ENCODE data around the gene PXDN.

GRCh38 chr2:1745171-1746023 lies 1.1 kb upstream of the PXDN start:
- TF ChIP-seq, protein P1, sequence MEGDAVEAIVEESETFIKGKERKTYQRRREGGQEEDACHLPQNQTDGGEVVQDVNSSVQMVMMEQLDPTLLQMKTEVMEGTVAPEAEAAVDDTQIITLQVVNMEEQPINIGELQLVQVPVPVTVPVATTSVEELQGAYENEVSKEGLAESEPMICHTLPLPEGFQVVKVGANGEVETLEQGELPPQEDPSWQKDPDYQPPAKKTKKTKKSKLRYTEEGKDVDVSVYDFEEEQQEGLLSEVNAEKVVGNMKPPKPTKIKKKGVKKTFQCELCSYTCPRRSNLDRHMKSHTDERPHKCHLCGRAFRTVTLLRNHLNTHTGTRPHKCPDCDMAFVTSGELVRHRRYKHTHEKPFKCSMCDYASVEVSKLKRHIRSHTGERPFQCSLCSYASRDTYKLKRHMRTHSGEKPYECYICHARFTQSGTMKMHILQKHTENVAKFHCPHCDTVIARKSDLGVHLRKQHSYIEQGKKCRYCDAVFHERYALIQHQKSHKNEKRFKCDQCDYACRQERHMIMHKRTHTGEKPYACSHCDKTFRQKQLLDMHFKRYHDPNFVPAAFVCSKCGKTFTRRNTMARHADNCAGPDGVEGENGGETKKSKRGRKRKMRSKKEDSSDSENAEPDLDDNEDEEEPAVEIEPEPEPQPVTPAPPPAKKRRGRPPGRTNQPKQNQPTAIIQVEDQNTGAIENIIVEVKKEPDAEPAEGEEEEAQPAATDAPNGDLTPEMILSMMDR (IDR thresholded peaks at IDR 0.05) = no peak
- no peak for TF ChIP-seq POLR2A (IDR thresholded peaks at IDR 0.05)
- TF ChIP-seq POLR2AphosphoS5 (IDR thresholded peaks at IDR 0.05) = no peak
